ENCODE data around the gene MRPL53.
A peak's percentile ranks its signal among the peaks of the same experiment; 100 is the strongest.
"Not testable (repeated sequence)": the region's sequence is repeated elsewhere in the genome, so short reads cannot be mapped to it uniquely, and the experiment has no call there.

Gene MRPL53

DNA sequence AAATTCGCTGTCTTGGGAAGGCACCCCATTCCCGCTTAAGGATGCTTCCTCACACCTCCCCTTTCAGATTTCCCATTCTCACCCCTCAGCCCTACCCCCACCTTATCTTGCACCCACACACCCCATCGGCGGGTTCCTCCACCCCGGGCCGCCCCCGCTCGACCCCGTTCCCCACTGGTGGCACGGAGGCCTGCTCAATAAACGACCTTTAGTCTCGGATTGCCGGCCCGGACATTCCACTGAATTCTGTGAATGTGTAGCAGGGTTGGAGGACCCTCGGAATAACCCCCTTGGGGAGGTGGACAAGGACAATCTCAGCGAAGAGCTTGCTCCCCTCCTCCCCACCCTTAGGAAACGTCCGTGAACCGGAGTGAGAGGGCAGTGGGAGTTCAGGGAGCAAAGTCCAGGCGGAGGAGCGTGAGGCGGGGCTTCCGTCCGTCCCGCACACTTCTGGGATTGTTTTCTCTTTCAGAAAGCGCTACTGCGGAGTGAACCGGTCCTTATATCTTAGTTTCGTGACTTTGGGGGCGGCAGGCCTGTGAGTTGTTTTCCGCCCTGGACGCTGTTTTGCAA, 29.8 kb upstream of the MRPL53 start:
- no peak for DNase-seq

DNA sequence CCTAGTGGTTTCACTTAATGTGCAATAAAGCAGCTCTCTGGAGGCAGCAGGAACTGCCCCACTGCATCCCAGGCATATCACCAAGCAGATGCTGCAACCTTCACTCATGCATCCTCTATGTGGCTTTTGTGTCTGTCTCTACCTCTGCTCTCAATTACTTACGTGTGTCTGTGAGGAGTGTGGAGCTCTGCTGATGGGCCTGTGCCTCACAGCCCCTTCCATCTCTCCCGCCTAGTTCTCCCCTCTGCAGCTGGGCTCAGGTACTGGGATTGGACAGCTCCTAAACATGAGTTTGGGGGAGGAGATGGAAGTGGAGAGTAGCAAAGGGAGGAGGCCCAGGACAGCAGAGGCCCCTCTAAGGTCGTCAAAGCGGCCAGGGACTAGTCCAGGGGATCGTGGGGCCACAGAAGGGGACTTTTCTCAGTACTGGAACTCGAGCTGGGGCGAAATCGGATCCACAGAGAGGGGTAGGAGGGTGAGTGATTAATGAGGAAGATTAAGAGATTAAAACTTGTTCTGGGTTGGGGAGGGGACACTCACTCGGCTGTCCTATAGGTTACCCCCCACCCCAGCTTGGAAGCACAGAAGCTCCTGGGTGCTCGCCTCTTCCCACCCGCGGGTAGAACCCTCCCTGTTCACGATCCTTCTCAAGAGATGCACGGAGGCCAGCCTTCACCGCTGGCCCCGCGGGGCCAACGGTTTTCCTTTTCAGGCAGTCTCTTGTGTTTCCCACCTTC, 29.0 kb upstream of the MRPL53 start:
- no peak for DNase-seq

DNA sequence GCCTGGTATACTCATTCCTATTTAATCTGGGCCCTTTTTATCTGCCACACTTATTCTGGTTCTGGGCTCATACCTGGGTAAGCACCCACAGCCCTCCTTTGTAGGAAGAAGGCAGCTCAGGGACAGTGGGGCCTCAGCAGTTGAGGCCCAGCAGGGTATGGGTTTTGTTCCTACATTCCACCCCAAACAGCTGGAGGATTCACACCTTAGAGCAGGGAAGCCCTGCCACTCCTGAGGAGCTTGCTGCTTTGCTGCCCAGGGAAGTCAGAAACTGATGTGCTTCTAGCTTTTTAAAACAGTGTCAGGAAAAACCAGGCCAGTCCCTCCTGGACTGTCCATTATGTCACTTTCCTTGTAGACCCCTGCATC, 28.1 kb upstream of the MRPL53 start:
- DNase-seq: no peak

DNA sequence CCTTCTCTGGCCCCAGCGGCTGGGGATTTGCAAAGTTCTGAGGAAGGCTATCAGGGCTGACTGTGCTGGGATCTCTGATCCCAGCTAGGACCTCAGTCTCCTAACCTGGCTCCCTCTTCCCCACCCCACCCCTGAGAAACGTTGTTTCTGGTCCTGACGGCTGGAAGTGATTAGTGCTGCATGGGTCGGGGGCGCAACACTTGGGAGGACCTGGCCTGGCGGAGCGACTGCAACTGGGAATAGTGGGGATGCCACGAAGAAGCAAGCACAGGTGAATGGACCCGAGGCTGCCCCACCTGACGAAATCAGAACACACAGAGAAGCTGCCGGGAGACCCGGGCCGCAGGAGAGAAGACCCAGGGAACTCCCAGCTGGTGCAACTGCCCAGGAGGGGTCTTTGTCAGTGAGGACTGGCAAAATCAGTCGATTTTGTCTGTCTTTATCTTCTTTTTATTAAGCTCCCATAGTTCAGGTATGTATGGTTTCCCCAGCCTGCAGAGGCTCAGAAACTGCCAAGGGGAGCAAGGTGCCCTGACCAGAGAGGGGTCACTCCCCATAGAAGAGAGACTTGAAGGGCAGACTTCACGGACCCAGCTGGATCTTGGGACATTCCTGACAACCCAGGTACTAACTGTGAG, 27.6 kb upstream of the MRPL53 start:
- DNase-seq: no peak

DNA sequence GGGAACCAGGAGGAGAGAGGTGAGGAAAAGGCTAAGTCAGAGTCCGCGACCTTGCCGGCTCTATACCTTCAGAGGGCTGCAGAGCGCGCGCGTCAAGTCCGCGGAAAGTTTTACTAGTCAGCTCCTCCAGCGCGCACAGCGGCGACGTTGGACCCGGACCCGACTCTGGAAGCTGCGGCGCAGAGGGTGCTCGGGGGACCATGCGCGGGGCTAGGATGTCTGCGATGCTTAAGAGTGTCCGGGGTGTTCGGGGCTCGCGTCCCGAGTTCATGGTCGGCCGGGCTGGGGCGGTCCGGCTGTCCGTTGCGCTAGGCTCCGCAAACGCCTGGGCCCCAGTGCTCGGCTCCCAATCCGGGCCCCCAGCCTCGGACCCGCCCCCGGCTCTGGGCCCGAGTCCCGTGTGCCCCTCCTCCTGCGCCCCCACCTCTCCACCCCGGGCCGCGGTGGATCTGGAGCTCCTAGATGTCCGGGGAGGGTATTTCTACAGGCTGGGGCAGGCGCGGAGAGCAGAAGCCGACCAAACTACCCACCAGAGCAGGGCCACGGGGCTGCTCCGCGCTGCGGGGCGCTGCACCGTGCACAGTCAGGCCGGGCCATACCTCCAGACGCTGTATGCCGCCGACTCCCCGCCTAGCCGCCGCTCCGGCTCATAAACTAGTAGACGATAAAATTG, 26.9 kb upstream of the MRPL53 start, which contains the start of gene LBX2:
Gene LBX2 (minus strand): TSS at position 337 of the 673 bp plus-strand sequence. CDS start 66 bp downstream, at position 271.
- DNase-seq: no peak

DNA sequence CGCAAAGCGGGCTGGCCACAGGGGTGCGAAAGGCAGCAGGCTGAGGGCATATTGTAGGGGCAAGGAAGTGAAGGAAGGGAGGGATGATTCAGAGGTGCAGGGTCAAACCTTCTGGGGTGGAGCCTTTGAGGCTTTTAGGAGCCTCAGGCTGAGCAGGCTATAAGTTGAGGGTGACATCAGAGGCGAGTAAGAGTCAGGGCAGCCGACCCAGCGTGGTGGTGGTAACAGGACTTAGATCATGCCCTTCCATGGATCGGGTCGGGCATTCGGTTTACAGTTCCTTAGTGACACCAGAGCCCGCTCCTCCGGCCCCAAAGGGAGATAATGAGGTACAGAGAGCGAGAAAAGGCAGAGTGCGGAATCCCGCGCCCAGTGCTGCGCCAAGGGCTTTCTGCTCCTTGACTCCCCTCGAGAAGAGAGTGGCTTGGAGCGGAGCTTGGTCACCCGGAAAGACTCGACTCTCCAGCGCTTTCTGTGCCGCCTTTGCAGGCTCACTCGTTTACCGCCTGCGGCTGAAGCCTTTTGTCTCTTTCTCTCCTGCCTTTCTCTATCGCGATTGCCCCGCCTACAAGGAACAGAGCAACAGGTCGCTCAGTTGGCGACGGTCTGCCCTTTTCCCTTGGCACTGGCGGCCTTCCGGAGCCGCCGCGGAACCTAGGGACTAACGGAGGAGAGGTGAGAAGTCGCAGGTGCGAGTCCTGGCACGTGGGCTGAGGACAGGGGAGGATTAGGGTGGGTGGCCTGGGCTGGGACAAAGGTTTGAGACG, 26.2 kb upstream of the MRPL53 start:
- DNase-seq: no peak

DNA sequence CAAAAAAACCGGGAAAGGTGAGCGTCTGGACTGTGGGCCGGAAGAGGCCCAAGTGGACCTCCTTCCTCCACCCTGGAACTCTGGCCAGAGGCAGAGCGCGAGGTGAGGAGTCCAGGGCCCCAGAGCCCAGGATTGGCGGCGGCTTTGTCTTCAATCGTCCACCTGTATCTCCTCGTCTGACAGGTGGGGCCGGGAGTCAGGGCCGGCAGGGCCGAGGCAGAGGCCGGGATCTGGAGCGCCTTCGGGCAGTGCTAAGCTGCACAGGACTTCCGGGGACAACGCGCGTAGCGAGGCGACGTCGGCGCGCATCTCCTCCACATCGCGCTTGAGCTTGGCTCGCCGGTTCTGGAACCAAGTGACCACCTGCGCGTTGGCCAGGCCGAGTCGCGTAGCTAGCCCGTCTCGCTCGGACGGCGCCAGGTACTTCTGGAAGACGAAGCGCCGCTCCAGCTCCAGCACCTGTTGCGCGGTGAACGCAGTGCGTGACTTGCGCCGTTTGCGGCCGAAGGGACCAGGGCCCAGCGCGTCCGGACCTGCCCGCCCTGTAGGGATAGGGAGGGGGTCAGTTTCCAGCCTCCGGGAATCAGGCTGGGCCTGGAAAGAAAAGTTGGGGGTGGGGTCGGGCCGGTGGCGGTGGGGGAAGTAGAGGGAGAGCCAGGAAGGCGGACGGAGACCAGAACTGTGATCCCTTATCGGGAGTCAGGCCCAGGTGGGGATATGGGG, 25.5 kb upstream of the MRPL53 start:
- peak; percentile 37 for DNase-seq

DNA sequence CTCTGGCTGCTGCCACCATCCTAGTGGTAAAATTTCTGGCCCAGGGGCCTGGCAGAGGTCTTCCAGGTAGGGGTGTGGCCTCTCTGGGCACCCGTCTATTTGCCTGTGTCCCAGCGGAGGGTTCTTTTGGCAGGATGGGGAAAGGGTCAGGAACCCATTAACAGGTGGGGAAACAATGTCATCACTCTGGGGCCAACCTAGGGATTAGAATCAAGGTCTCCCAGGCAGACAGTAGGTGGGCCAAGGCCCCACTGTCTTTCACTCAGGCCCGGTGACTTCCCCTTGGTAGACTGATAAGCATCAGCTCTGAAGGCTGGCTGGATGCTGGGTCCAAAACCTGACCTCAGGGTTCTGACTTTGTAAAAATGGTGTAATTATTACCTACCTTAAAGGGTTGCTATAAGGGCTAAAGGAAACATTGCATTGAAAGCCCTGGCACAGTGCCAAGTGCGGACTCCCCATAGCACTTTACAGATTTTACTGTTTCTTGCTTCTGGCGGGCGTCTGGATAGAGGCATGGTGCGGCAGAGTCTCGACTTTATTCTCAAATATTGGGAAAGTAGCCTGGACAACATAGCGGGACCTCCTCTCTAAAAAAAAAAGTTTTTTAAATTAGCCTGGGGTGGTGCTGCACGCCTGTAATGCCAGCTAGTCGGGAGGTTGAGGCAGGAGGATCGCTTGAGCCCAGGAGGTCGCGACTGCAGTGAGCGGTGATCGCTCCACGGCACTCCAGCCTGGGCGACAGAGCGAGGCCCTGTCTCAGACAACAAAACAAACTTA, 24.7 kb upstream of the MRPL53 start:
- DNase-seq: no peak

DNA sequence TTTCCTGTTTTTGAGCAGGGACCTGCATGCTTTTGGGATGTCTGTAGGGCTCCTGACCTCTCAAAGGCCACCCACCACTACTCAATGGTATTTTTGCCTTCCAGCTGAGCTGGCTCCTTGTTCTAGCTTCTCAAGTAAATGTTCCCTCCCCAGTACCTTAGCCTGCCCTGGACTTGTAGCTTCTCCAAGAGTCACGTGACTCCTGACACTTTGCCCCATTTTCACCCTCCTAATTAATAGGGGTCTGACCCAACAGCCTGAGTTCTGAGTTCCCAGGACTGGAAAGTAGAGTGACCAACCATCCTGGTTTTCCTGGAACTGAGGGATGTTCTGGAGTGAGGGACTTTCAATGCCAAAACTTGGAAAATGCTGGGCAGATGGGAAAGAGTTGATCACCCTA, 23.0 kb upstream of the MRPL53 start:
- no peak for DNase-seq

DNA sequence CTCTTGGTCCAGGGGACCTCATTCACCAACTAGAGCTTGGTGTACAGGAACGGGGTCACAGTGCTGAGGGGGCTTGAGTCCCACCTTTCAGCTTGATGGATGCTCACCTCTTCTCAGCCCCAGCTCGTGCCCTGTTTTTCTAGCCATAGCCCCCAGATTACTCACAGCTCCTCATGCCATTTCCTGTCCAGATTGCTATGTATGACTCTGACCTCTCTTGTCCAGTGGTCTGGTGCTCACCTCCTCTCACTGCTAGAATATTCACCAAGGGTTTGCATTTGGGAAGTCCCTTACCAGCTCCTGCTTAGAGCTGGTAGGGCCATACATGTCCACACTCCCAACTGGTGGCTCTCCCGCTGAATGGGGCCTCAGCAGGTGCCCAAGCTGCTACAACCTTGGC, 21.1 kb upstream of the MRPL53 start:
- DNase-seq: no peak

DNA sequence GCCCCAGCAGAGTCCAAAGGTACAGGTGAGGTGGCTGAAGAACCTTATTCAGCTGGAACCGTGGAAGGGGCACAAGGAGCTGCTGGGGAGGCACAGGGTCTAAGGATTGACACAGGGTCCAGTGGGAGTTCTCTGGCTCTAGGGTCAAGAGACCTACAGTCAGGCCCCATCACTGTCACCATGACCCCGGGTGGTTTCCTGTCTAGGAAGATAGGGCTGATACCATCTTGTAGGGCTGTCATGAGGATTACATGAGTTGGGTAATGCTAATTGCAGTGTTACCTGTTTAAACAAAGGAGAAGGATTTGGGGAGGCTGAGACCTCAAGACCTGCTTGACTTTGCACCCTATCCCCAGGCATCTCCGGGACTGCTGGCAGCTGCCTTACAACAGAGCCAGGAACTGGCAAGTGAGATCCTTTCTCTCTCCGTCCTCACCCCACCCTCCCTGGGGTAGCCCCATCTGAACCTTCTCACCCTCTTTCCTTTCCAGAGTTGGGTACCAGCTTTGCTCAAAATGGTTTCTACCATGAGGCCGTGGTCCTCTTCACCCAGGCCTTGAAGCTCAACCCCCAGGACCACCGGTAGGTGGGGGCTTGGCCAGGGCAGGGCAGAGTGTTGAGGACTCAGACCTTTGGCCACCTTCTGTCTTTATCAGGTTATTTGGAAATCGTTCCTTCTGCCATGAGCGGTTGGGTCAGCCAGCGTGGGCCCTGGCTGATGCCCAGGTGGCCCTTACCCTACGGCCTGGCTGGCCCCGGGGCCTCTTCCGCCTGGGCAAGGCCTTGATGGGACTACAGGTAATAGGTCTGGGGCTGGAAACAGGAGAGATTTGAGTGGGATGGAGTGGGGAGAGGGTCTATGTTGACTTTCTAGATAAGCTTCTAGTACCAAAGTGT, 19.4 kb upstream of the MRPL53 start:
- no peak for DNase-seq

DNA sequence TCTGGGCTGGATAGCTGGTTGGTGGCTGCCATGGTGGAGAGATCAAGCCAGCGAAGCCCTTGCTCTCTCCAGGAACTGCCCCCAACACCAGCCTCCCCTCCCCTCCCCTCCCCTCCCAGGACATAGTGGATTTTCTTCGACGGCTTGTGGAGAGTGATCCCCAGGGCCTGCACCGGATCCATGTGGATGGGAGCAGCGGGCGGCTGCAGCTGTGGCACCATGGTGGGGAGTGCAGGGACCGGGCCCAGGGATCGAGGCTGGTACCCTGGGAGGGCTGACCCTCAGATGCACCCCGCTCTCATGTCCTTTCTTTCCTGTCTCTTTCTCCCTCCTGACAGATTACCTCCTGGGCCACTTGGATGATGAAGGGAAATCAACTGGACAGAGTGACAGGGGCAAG, 17.4 kb upstream of the MRPL53 start:
- no peak for DNase-seq

DNA sequence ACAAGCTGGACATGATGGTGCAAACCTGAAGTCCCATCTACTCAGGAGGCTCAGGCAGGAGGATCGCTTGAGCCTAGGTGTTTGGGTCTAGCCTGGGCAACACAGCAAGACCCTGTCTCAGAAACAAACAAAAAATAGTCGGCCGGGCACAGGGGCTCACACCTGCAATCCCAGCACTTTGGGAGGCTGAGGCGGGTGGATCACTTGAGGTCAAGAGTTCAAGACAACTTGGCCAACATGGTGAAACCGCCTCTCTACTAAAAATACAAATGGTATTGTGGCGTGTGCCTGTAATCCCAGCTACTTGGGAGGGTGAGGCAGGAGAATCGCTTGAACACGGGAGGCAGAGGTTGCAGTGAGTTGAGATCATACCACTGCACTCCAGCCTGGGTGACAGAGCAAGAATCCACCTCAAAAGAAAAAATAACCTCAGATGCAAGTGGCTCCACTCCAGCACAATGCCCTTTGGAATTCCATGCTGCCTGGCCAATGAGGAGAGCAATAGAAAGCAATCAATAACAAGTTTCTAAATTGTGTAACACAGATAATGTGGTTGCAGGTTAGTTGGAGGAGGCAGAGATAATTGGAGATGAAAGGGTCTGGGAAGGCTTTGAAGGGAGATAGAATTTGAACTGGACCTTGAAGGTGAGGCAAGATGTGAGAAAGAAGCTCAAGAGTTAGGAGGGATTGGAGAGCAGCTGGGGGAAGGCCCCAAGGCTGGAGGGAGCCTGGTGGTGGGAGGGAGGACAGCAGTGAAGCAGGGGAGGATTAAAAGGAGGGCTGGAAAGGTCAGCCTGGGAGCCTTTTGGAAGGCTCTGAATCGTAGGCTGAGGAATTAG, 16.4 kb upstream of the MRPL53 start:
- no peak for DNase-seq

DNA sequence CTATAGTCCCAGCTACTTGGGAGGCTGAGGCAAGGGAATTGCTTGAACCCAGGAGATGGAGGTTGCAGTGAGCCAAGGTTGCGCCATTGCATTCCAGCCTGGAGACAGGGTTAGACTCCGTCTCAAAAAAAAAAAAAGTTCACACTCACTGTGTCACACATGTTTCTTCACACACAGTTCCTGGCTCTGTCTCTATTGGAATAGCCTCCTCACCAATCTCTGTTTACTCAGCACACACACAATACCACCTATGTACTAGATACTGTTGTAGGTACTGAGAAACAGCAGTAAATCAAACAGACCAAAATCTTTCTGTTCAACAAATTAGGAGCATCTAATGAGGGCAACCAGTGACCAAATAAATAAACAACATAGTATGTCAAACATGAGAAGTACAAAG, 13.7 kb upstream of the MRPL53 start:
- DNase-seq: no peak

DNA sequence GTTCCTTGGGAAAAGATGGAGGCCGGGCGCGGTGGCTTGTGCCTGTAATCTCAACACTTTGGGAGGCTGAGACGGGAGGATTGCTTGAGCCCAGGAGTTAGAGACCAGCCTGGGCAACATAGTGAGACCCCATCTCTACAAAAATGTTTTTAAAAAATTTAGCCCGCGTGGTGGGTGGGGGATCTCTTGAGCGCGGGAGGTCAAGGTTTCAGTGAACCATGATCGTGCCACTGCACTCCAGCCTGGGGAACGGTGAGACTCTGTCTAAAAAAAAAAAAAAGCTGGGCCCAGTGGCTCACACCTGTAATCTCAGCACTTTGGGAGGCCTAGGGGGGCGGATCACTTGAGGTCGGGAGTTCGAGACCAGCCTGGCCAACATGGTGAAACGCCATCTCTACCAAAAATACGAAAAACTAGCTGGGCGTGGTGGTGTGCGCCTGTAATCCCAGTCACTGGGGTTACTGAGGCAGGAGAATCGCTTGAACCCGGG, 11.2 kb upstream of the MRPL53 start:
- not testable (repeated sequence) for DNase-seq

DNA sequence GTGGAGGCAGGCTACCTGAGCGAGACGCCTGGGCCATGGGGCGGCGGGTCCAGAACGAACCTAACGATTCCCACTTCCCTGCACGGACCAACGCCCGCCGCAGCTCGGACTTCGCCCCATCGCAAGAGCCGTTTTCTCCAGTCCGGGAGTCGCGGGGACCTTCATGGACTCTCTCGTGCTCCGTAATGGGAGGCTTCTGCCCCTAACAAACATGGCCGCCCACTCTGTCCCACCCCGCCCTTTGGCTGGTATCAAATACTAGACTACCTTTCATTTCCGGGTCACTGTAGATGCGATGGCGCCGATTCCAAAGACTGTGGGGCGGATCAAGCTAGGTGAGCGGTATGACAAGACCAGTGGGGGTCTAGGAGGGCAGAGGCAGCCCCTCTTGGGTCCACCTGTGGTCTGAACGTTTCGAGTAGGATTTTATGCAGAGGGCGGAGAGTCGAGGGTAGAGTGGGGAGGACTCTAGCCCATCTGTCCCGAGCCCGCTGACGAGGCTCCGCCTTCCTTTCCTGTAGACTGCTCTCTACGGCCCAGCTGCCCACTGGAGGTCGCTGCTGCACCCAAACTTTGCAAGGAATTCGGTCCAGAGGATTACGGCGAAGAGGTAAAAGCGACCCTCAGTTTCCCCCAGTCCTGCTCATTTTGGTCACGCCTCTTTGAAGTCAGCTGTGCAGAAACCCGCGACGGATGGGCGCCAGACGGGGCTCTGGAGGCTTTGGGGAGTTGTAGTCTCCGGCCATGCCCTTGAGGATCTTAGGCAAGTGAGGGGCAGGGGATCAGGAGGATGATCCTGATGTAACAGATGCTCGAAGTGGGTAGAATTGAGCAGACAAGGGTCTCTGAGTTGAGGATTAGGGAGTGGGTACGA, 10.6 kb upstream of the MRPL53 start, which contains the start of the genes CCDC142 and TTC31:
Gene CCDC142 (minus strand): TSS at position 198 of the 874 bp plus-strand sequence. CDS start 161 bp downstream, at position 37.
Gene TTC31 (plus strand): TSS at position 281 of the 874 bp plus-strand sequence. CDS start 15 bp downstream, at position 296.
- DNase-seq: peak; percentile 98

DNA sequence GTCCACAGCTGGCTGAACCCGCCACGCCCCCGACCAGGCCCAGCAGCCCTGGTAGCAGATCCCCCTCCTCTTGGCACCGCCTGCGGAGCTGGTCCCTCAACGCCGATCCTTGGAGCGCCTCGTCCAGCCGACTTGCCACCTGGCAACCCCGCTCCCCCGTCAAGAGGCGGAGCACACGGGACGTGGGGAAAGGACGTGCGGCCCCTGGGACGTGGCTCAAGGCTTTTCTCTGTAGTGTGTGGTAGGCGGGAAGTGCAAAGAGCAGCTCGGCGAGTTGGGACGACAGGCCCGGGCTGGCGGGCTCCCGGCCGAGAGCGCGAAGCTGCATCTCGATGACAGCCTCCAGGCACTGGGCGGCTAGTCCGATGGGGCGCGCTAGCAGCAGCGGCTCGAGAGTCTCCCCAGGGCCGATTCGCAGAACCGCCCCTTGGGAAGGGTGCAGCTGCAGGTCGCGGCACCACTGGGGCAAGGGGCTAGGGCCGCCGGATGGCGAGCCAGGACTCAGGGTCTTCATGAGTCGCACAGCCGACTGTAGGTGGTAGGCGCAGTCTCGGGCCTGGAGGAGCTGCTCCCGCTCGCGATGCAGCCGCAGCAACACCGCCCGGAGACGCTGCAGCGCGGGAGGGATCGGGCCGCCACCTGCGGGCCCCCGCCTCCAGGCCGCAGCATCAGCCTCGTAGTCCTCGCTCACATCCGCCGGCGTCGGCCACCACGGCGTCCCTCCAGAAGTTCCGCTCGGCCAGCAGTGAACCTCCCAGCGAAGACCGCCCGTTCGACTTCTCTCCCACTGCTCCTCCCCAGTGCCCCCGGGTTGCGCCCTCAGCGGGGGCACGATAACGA, 9.7 kb upstream of the MRPL53 start:
- peak; percentile 28 for DNase-seq
